Psoas muscle (tissue), 8 donors: ENCODE results near the gene GRIN2A. TPM values are rescaled to one million over a fixed set of nuclear protein-coding genes. Genes with fewer than 3 reads are reported as not detected.

ENCODE experiments used
- ATAC-seq, 4 donors: fragments of 200-7000 bp; cut with Tn5 transposase; one replicate each; pipeline ENCODE4 v1.9.1; 2020; ENCODE audit warnings: moderate library complexity in 3 of 4, mild to moderate bottlenecking in 2 of 4
- DNase-seq, 2 donors: peaks; one replicate each; pipeline ENCODE4 v3.0.0-alpha.2; 2020
- H3K27ac ChIP-seq: fragments of 200-600 bp; one replicate; pipeline ENCODE4 v1.8.0; 2022
- H3K27me3 ChIP-seq, 3 donors: fragments of 200-600 bp in 1 of 3; one replicate each; pipeline versions ENCODE4 v1.6.1 to v1.8.0; 2013 to 2022; ENCODE audit warnings: low read length in 2 of 3, mild to moderate bottlenecking in 2 of 3, moderate library complexity in 1 of 3; ENCODE audit not compliant: insufficient read depth in 3 of 3
- H3K36me3 ChIP-seq, 2 donors: fragments of 200-600 bp in 1 of 2; one replicate each; pipeline versions ENCODE4 v1.6.1 to v1.8.0; 2013 to 2022; ENCODE audit warnings: low read depth in 1 of 2, mild to moderate bottlenecking in 1 of 2, moderate library complexity in 1 of 2; ENCODE audit not compliant: insufficient read depth in 1 of 2
- H3K4me1 ChIP-seq: fragments of 200-600 bp; one replicate; pipeline ENCODE4 v1.8.0; 2022
- H3K4me3 ChIP-seq: fragments of 200-600 bp; one replicate; pipeline ENCODE4 v1.8.0; 2022; ENCODE audit warnings: mild to moderate bottlenecking
- H3K9me3 ChIP-seq: fragments of 200-600 bp; one replicate; pipeline ENCODE4 v1.8.0; 2022
- WGBS, 3 donors: extraction: QIAGEN DNeasy Blood & Tissue Kit; methylation state at CpG; one replicate each; pipeline versions ENCODE4 v1.1.6 to v1.1.7; 2013; 5-methylcytosine and 5-hydroxymethylcytosine counted together
- intact Hi-C, 2 donors: fragments of 100-400 bp; cut with DNase I; formaldehyde crosslinking; loops; one replicate each; pipeline versions ENCODE4 v1.11.0 to v1.14.2; 2022
- polyA plus RNA-seq, 3 donors: library from polyadenylated mRNA; stranded (reverse); fragments of 200-250 nt; gene quantifications; one replicate each; pipeline ENCODE4 v1.2.3, GENCODE V29; 2013
- total RNA-seq, 4 donors: library from RNA; stranded (reverse); fragmentation: NEBNext Ultra II Directional in 2 of 4; extraction: Animal tissue kit (Norgen Biotek cat#: 25700) in 2 of 4; gene quantifications; one replicate each; pipeline versions ENCODE4 v1.2.1 to v1.2.4, GENCODE V29; 2021 to 2023
- TF ChIP-seq, protein P1 (sequence below): fragments of 200-600 bp; IDR thresholded peaks from one replicate; pipeline ENCODE4 v1.8.0; 2022; ENCODE audit warnings: antibody characterized with exemption
- donor health status: healthy with polysubstance abuse.
- donor health status: DM: no; HTN: no; CAD: no; lungs with moderate emphysema.
- donor health status: Bipolar disorder and iron deficiency.
- donor health status: healthy.
- donor health status: DM: yes; HTN: yes; CAD: no.
- donor health status: DM: no; HTN: no; CAD: no.
- donor health status: DM: no; HTN: no; CAD: no.
- donor health status: DM: yes; HTN: yes; CAD: no.

Gene GRIN2A
- total and polyA plus RNA-seq, 7 donors: 0.01 to 0.62 (median 0.17) TPM; not detected in 2

DNA sequence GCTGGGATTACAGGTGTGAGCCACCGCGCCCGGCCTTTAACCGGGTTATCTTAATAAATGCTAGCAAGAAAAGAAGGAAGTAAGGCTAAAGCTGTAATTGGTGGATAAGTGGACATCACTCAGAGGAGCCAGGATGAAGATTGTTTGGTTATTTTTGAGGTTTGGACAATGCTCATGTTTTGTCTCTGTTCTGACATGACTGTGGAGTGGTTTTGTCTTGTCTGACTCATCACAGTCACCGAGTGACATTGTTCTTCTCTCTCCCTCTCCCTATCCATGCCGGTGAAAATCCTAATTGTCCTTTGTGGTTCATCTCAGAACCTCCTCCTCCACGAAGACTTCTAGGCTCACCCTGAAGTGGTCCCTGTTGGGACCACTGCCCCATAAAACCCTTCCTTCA is 23.5 kb upstream of the GRIN2A start:
- WGBS, 3 donors: 89 to 93% (median 93%) methylated on average over 7 of the region's 7 CpGs
- Histone ChIP-seq H3K4me3 (no peak overlapping the region), H3K27ac (no peak overlapping the region), H3K27me3 (peaks cover 0 to 2% (median 0%) of the 10 kb centered on the region in 3 donors), H3K36me3 (no peaks in the 10 kb centered on the region), H3K4me1 (no peaks in the 10 kb centered on the region), H3K9me3 (peaks cover 6% of the 10 kb centered on the region)
- TF ChIP-seq, protein P1, sequence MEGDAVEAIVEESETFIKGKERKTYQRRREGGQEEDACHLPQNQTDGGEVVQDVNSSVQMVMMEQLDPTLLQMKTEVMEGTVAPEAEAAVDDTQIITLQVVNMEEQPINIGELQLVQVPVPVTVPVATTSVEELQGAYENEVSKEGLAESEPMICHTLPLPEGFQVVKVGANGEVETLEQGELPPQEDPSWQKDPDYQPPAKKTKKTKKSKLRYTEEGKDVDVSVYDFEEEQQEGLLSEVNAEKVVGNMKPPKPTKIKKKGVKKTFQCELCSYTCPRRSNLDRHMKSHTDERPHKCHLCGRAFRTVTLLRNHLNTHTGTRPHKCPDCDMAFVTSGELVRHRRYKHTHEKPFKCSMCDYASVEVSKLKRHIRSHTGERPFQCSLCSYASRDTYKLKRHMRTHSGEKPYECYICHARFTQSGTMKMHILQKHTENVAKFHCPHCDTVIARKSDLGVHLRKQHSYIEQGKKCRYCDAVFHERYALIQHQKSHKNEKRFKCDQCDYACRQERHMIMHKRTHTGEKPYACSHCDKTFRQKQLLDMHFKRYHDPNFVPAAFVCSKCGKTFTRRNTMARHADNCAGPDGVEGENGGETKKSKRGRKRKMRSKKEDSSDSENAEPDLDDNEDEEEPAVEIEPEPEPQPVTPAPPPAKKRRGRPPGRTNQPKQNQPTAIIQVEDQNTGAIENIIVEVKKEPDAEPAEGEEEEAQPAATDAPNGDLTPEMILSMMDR: no peak
- no peak for ATAC-seq
- DNase-seq: no peak
- intact Hi-C loops: no loop called here

DNA sequence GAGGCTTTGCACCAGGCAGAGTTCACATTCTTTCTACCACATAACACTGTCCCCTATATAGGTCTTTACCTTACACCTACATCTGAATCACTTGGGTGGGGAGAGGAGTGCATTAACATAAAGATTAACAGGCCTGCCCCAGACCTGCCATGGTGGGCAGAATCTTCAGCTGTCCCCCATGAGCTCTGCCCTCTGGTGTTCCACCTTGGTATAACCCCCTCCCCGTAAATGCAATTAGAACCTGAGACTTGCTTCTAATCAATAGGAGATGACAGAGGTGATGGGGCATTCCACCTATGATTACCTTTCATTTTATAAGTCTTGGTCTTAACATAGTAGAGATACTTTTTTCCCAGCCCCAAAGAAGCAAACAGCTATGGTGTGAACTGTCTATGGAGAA is 20.4 kb upstream of the GRIN2A start:
- Histone ChIP-seq H3K36me3 (no peaks in the 10 kb centered on the region), H3K27ac (no peak overlapping the region), H3K9me3 (peaks cover 4% of the 10 kb centered on the region), H3K4me1 (no peaks in the 10 kb centered on the region), H3K27me3 (peaks cover 0 to 2% (median 0%) of the 10 kb centered on the region in 3 donors), H3K4me3 (no peak overlapping the region)
- DNase-seq: no peak
- TF ChIP-seq, protein P1: no peak
- 84 to 90% (median 90%) methylated on average over 1 of the region's 1 CpG for WGBS, 3 donors
- intact Hi-C loops: no loop called here
- no peak for ATAC-seq

GRCh38 chr16:10200637-10201586 is 18.7 kb upstream of the GRIN2A start:
- no peaks in the 10 kb centered on the region for H3K36me3 ChIP-seq
- H3K27me3 ChIP-seq: peaks cover 0 to 2% (median 0%) of the 10 kb centered on the region in 3 donors
- DNase-seq (no peak), ATAC-seq (no peak)
- WGBS, 3 donors: 31 to 41% (median 33%) methylated on average over 9 of the region's 9 CpGs
- intact Hi-C loops: no loop called here
- H3K9me3 ChIP-seq: peaks cover 4% of the 10 kb centered on the region
- TF ChIP-seq, protein P1: no peak
- H3K4me1 ChIP-seq: no peaks in the 10 kb centered on the region
- H3K27ac ChIP-seq: no peak overlapping the region
- no peak overlapping the region for H3K4me3 ChIP-seq

- TF ChIP-seq, protein P1: no peak
- H3K4me1 ChIP-seq: no peaks in the 10 kb centered on the region
- intact Hi-C loops: no loop called here
- DNase-seq (no peak), ATAC-seq (no peak)
- no peaks in the 10 kb centered on the region for H3K9me3 ChIP-seq
- H3K4me3 ChIP-seq: no peak overlapping the region
- no peaks in the 10 kb centered on the region for H3K27me3 ChIP-seq
- no peaks in the 10 kb centered on the region for H3K36me3 ChIP-seq
- 61 to 78% (median 66%) methylated on average over 2 of the region's 2 CpGs for WGBS, 3 donors
- no peak overlapping the region for H3K27ac ChIP-seq
These were observed 14.8 kb upstream of the GRIN2A start for GRCh38 chr16:10196999-10197398.
